GM12865 (cell line): Measurements from ENCODE around the gene CES3.

Source experiments
- DNase-seq: peaks from one replicate; pipeline ENCODE4 v3.0.0; 2010; ENCODE audit warnings: low read depth
- H3K4me3 ChIP-seq: 2 replicates; pipeline ENCODE4 v1.5.1; 2011; ENCODE audit warnings: mild to moderate bottlenecking, low read depth, low read length, control low read depth
- TF ChIP-seq, protein P1 (sequence below): IDR thresholded peaks from 2 replicates; pipeline ENCODE4 v1.5.1; 2011; ENCODE audit warnings: low read length, control low read depth, low read depth, inconsistent platforms; ENCODE audit not compliant: insufficient read depth; ENCODE audit errors: missing control alignments

CES3 gene

GRCh38 chr16:66921729-66922450 is 39.2 kb upstream of the CES3 start:
- DNase-seq: no peak
- TF ChIP-seq, protein P1, sequence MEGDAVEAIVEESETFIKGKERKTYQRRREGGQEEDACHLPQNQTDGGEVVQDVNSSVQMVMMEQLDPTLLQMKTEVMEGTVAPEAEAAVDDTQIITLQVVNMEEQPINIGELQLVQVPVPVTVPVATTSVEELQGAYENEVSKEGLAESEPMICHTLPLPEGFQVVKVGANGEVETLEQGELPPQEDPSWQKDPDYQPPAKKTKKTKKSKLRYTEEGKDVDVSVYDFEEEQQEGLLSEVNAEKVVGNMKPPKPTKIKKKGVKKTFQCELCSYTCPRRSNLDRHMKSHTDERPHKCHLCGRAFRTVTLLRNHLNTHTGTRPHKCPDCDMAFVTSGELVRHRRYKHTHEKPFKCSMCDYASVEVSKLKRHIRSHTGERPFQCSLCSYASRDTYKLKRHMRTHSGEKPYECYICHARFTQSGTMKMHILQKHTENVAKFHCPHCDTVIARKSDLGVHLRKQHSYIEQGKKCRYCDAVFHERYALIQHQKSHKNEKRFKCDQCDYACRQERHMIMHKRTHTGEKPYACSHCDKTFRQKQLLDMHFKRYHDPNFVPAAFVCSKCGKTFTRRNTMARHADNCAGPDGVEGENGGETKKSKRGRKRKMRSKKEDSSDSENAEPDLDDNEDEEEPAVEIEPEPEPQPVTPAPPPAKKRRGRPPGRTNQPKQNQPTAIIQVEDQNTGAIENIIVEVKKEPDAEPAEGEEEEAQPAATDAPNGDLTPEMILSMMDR: no peak
- H3K4me3 ChIP-seq: no peak overlapping the region

DNA sequence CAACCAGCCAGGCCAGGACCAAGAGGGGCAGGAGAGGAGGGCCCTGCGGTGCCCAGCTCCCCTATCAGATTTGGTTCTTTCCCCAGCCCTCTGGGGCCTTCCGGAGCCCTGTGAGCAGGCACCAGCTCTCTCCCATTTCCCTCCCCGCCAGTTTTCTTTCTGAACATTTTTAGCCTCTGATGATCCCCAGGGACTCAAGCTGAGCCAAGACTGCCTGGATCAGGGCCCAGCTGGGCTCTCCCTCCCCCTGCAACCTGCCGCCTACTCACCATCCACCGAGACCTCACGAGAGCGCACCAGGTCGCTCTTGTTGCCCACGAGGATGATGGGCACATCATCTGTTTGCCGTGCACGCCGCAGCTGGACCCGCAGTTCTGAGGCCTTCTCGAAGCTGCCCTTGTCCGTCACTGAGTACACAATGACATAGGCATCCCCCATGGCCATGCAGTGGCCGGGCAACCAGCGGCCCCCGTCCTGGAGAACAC is 37.8 kb upstream of the CES3 start:
- DNase-seq: no peak
- TF ChIP-seq, protein P1: no peak
- H3K4me3 ChIP-seq: no peak overlapping the region

GRCh38 chr16:66923866-66924265 is 37.2 kb upstream of the CES3 start:
- TF ChIP-seq, protein P1: no peak
- DNase-seq: no peak
- no peak overlapping the region for H3K4me3 ChIP-seq

GRCh38 chr16:66924527-66925321 is 36.3 kb upstream of the CES3 start:
- DNase-seq: peak; percentile 45
- TF ChIP-seq, protein P1: peak; percentile 58
- peak overlapping the region; percentile 52 for H3K4me3 ChIP-seq

DNA sequence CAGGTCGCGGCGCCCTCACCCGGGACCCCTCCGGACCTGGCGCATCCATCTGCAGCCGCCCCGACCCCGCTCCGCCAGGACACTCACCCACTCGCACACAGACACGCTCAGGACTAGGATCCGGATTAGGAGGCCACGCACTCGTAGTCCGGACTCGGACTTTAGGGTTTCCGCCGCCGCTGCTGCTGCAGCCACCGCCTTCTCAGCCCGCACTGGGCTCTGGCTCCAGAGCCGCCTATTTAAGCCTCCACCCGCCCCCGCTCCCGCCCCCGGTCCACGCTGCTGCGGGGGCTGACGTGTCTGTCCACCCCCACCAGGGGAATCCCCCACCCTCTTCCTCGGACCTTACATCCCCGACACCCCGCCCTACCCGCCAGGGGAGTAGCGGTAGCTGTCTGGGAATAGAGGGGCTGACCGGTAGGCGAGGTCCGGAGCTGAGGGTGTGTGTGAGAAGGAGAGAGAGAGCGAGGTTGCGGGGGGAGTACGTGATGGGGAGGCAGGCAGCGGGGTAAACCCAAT is 35.7 kb upstream of the CES3 start, which contains the start of gene RRAD:
TSS of gene RRAD (minus strand) at position 214 of the 519 bp plus-strand sequence. CDS start 356 bp downstream, outside the sequence.
- peak within 1 kb of the TSS; percentile 52 for H3K4me3 ChIP-seq
- no peak for DNase-seq
- TF ChIP-seq, protein P1: no peak

DNA sequence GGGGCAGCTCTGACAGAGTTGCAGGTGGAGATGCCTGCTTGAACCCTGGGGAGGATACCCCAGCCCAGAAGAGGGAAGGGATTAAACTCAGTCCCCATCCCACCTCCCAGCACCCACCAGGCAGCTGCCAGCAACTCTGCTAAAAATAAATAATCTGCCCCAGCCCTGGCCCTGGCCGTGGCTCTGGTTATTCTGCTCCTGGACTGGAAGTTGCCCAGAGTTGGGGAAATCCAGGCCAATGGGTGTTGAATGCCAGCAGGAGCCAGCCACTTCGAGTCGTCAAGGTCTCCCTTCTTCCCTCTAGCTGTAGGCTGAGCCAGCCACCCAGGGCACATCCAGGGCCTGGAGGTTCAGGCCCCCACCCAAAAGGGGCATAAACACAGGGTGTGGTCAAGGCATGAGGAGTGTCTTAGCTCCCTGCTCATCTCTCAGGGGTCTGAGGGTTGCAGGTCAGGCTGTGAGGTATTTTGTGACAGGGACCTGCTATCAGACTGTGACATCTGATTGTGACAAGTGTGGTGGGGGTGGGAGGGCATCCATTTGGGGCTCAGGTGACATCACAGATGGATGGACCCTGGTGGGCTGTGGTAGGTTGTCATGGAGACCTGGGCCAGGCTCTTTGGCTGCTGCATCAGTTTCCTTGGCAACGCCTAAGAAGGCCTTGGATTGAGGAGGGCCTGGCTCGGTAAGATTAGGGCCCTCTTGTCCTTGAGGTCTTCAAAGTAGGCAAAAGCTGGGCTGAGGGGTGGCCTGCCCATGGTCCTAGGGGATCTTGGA is 34.7 kb upstream of the CES3 start:
- H3K4me3 ChIP-seq: no peak overlapping the region
- no peak for DNase-seq
- TF ChIP-seq, protein P1: no peak
